GM12878 (cell line): ENCODE measurements around the gene VSX1. TPM values are rescaled to one million over a fixed set of nuclear protein-coding genes. Genes with fewer than 3 reads are reported as not detected.

Experiments
- ATAC-seq: fragments of 200-7000 bp; cut with Tn5 transposase; 3 replicates; pipeline ENCODE4 v1.9.1; 2020; ENCODE audit warnings: mild to moderate bottlenecking, moderate library complexity
- BruUV-seq: library from RNA; stranded (reverse); fragments of 400-500 nt; replicated peaks from 2 replicates; lab custom pipeline; 2021; lab: Mats Ljungman, UMichigan
- CTCF ChIA-PET: fragments of 300-600 bp; sonication (Branson Sonifier 250); formaldehyde crosslinking; extraction: SDS; loops from one replicate; lab custom pipeline; 2021; ENCODE audit warnings: inconsistent platforms; lab: Yijun Ruan, JAX
- POLR2A ChIA-PET: fragments of 350-600 bp; formaldehyde crosslinking; extraction: SDS; loops from one replicate; lab custom pipeline; 2021; ENCODE audit warnings: inconsistent platforms; lab: Charles Lee
- RAD21 ChIA-PET: fragments of 300-600 bp; sonication (Branson Sonifier 250); formaldehyde crosslinking; loops from one replicate; lab custom pipeline; 2023; ENCODE audit warnings: antibody characterized with exemption; ENCODE audit not compliant: unreplicated experiment; lab: Charles Lee
- SMC1A ChIA-PET: fragments of 300-600 bp; sonication (Branson Sonifier 250); formaldehyde crosslinking; loops from one replicate; lab custom pipeline; 2023; ENCODE audit not compliant: unreplicated experiment, uncharacterized antibody; lab: Charles Lee
- DNase-seq: peaks from one replicate; pipeline ENCODE4 v3.0.0-alpha.2; 2011; ENCODE audit warnings: low read depth, low spot score
- FAIRE-seq: peaks from 3 replicates; lab custom pipeline; 2011; peaks lifted over from hg19 to GRCh38; lab: Jason Lieb, UNC
- H2AFZ ChIP-seq: 2 replicates; pipeline ENCODE4 v1.6.0; 2011; ENCODE audit warnings: low read depth, low read length, control low read depth; ENCODE audit not compliant: control insufficient read depth
- H3K27ac ChIP-seq: 2 replicates; pipeline ENCODE4 v1.5.1; 2011; ENCODE audit warnings: control low read depth; ENCODE audit not compliant: control insufficient read depth, insufficient read depth
- H3K27me3 ChIP-seq, 2 experiments: replicated peaks in 1 of 2; 2 replicates each; pipeline versions ENCODE4 v1.6.0 to v1.6.1; 2011; ENCODE audit warnings: low read length in 1 of 2; ENCODE audit not compliant: control insufficient read depth in 2 of 2, insufficient read depth in 2 of 2
- H3K36me3 ChIP-seq, 2 experiments: 2 replicates each; pipeline ENCODE4 v1.5.1; 2011; ENCODE audit warnings: low read length in 1 of 2; ENCODE audit not compliant: control insufficient read depth in 2 of 2, insufficient read depth in 2 of 2
- H3K4me1 ChIP-seq: 2 replicates; pipeline ENCODE4 v1.6.1; 2011; ENCODE audit warnings: mild to moderate bottlenecking, low read length, moderate library complexity, mixed read lengths; ENCODE audit not compliant: control insufficient read depth, insufficient read depth
- H3K4me2 ChIP-seq: 2 replicates; pipeline ENCODE4 v1.6.0; 2011; ENCODE audit warnings: control low read depth; ENCODE audit not compliant: control insufficient read depth, insufficient read depth
- H3K4me3 ChIP-seq: fragments of 200-600 bp; sonication (generic); 2 replicates; pipeline ENCODE4 v1.5.1; 2016
- H3K79me2 ChIP-seq: 2 replicates; pipeline ENCODE4 v1.6.0; 2011; ENCODE audit warnings: low read length; ENCODE audit not compliant: control insufficient read depth, insufficient read depth
- H3K9ac ChIP-seq: 2 replicates; pipeline ENCODE4 v1.8.0; 2011; ENCODE audit warnings: low read length, control low read depth, mixed read lengths; ENCODE audit not compliant: control insufficient read depth, insufficient read depth
- H3K9me3 ChIP-seq: replicated peaks from 3 replicates; pipeline ENCODE4 v1.5.1; 2011; ENCODE audit warnings: mild to moderate bottlenecking, low read length; ENCODE audit not compliant: control insufficient read depth, insufficient read depth
- H4K20me1 ChIP-seq: 2 replicates; pipeline ENCODE4 v1.6.0; 2011; ENCODE audit not compliant: control insufficient read depth, insufficient read depth
- BCL3 ChIP-seq: IDR thresholded peaks from 2 replicates; pipeline ENCODE4 v1.6.1; 2011; ENCODE audit warnings: borderline replicate concordance, low read depth, mild to moderate bottlenecking, moderate library complexity, low read length; ENCODE audit not compliant: insufficient read depth, poor library complexity, severe bottlenecking
- CHD1 ChIP-seq: IDR thresholded peaks from 2 replicates; pipeline ENCODE4 v1.6.1; 2012; ENCODE audit warnings: low read depth, low read length, improper control_type of control experiment
- CUX1 ChIP-seq: IDR thresholded peaks from 2 replicates; pipeline ENCODE4 v1.6.1; 2012; ENCODE audit warnings: improper control_type of control experiment, low read depth, low read length; ENCODE audit not compliant: insufficient replicate concordance
- GATAD2B ChIP-seq: fragments of 450-650 bp; conservative IDR thresholded peaks from 2 replicates; pipeline ENCODE4 v1.6.1; 2017; ENCODE audit warnings: low read depth, mild to moderate bottlenecking, moderate library complexity
- MEF2B ChIP-seq: fragments of 450-650 bp; IDR thresholded peaks from 2 replicates; pipeline ENCODE4 v1.6.1; 2018; ENCODE audit warnings: mild to moderate bottlenecking, moderate library complexity; ENCODE audit not compliant: partially characterized antibody, poor library complexity, severe bottlenecking
- NR2F1 ChIP-seq: fragments of 450-650 bp; conservative IDR thresholded peaks from 2 replicates; pipeline ENCODE4 v1.6.1; 2017; ENCODE audit warnings: mild to moderate bottlenecking
- POLR2AphosphoS5 ChIP-seq: IDR thresholded peaks from 2 replicates; pipeline ENCODE4 v1.6.1; 2011; ENCODE audit warnings: mild to moderate bottlenecking, low read length, inconsistent platforms
- SP1 ChIP-seq: IDR thresholded peaks from one replicate; pipeline ENCODE4 v1.6.1; 2011; ENCODE audit warnings: low read depth, low read length
- SPI1 ChIP-seq: IDR thresholded peaks from 2 replicates; pipeline ENCODE4 v1.6.1; 2011; ENCODE audit warnings: low read depth, mild to moderate bottlenecking, low read length, moderate library complexity, borderline replicate concordance; ENCODE audit not compliant: insufficient read depth
- SUPT20H ChIP-seq: IDR thresholded peaks from 2 replicates; pipeline ENCODE4 v1.6.1; 2011; ENCODE audit warnings: low read depth, mild to moderate bottlenecking, low read length, moderate library complexity, borderline replicate concordance; ENCODE audit not compliant: control insufficient read depth
- ZNF24 ChIP-seq: fragments of 450-650 bp; IDR thresholded peaks from 2 replicates; pipeline ENCODE4 v1.6.1; 2017; ENCODE audit warnings: antibody characterized with exemption, mild to moderate bottlenecking
- WGBS: methylation state at CpG from one replicate; pipeline ENCODE4 v1.1.6; 2016; ENCODE audit warnings: low lambda C conversion rate; ENCODE audit not compliant: insufficient replicate concordance, insufficient coverage; ENCODE audit errors: missing lambda C conversion rate; 5-methylcytosine and 5-hydroxymethylcytosine counted together
- in situ Hi-C: fragments of 300-500 bp; cut with MboI; formaldehyde crosslinking; loops from 9 replicates; pipeline ENCODE4 v1.14.3; 2018; ENCODE audit warnings: mixed read lengths
- intact Hi-C: fragments of 100-400 bp; cut with micrococcal nuclease; formaldehyde crosslinking; loops from one replicate; pipeline ENCODE4 v1.14.2; 2022; ENCODE audit not compliant: unreplicated experiment
- polyA plus RNA-seq, 11 experiments: library from polyadenylated mRNA; depleted of rRNA in 4 of 11; unstranded in 6 of 11; stranded (reverse) in 5 of 11; fragments of >200 nt; fragmentation: Nextera tagmentation in 4 of 11; fragmentation: Illumina TruSeq in 1 of 11; extraction: Ambion mirVana in 4 of 11; extraction: Trizol in 1 of 11; gene quantifications; 1 replicate in 1 of 11; 2 replicates in 10 of 11; pipeline versions ENCODE4 v1.2.1 to v1.2.3, GENCODE V29; 2011 to 2016; ENCODE audit warnings: inconsistent platforms in 2 of 11, missing spikeins in 2 of 11, low read depth in 1 of 11
- total RNA-seq, 4 experiments: library from RNA; depleted of rRNA in 3 of 4; stranded (reverse); fragments of >200 nt in 3 of 4; fragmentation: Illumina TruSeq in 1 of 4; extraction: Trizol in 1 of 4; gene quantifications; 2 replicates each; pipeline versions ENCODE4 v1.2.1 to v1.2.3, GENCODE V29; 2013 to 2021

VSX1 gene
- total and polyA plus RNA-seq, 10 of the 15 experiments (the other 5 are each of a cell fraction or from before 2014, with no cell fraction given) = 0.05 TPM; not detected in 9

GRCh38 chr20:25058051-25058846, 23.7 kb downstream of the VSX1 start, which contains the start of gene ACSS1 (continued):
- TF ChIP-seq SPI1 = peak; percentile 33; the same call in 1 of the 2 replicates
- TF ChIP-seq ZNF24 = no peak
- TF ChIP-seq CHD1 = no peak
- no peak for TF ChIP-seq SP1
- no peak for TF ChIP-seq BCL3

GRCh38 chr20:25057234-25058050, 24.5 kb downstream of the VSX1 start:
- CTCF ChIA-PET = interaction anchor here (1.0 to 12.6 kb wide), 3 partner anchors 49 to 63 kb away, joined by 3 to 244 read pairs (median 3); partner anchors contain the start of gene APMAP
- peaks cover 44% of the 10 kb centered on the region for H3K4me1 ChIP-seq
- POLR2A ChIA-PET = interaction anchor here (0.5 to 1.6 kb wide), 3 partner anchors 63 to 1708 kb away, joined by 3 to 4 read pairs (median 3); no protein-coding TSS in a partner anchor
- H3K27ac ChIP-seq = peak overlapping the region; percentile 86
- peak overlapping the region; percentile 100 for H3K4me2 ChIP-seq
- peak overlapping the region; percentile 83 for H3K4me3 ChIP-seq
- intact Hi-C loops (no loop called here), in situ Hi-C loops (loop anchor here (10.0 to 25.0 kb wide), 2 partner anchors 347 to 1695 kb away; partner anchors contain the start of genes GINS1, GZF1 and NXT1)
- H2AFZ ChIP-seq = peak overlapping the region; percentile 89
- no TSS peak for BruUV-seq
- no peaks in the 10 kb centered on the region for H3K9me3 ChIP-seq
- no peaks in the 10 kb centered on the region for H4K20me1 ChIP-seq
- SMC1A ChIA-PET = interaction anchor here (1.1 to 2.3 kb wide), 3 partner anchors 62 to 64 kb away, joined by 3 to 10 read pairs (median 3); no protein-coding TSS in a partner anchor
- RAD21 ChIA-PET = interaction anchor here (1.1 to 9.2 kb wide), 5 partner anchors 19 to 102 kb away, joined by 3 to 87 read pairs (median 3); partner anchors contain the start of gene APMAP
- WGBS = under 1% methylated on average over 70 of the region's 86 CpGs
- H3K27me3 ChIP-seq = peaks cover 0 to 4% of the 10 kb centered on the region in 2 experiments; a peak in 1 of 4 replicates
- H3K36me3 ChIP-seq = no peaks in the 10 kb centered on the region
- DNase-seq = no peak
- peak; percentile 63 for ATAC-seq
- peaks cover 23% of the 10 kb centered on the region for H3K79me2 ChIP-seq
- peak overlapping the region; percentile 90 for H3K9ac ChIP-seq
- FAIRE-seq = no peak
- TF ChIP-seq NR2F1 = peak; percentile 6; the same call in 1 of the 2 replicates
- peak; percentile 47; the same call in 1 of the 2 replicates for TF ChIP-seq POLR2AphosphoS5
- TF ChIP-seq MEF2B = peak; percentile 56
- TF ChIP-seq CUX1 = no peak
- TF ChIP-seq GATAD2B = peak; percentile 56
- no peak for TF ChIP-seq SUPT20H
- peak; percentile 21; the same call in 1 of the 2 replicates for TF ChIP-seq ZNF24
